Measurements from ENCODE around the gene ABHD6.
"Not testable (repeated sequence)": the region's sequence is repeated elsewhere in the genome, so short reads cannot be mapped to it uniquely, and the experiment has no call there.

Gene ABHD6

GRCh38 chr3:58237238-58237940, at the start of gene ABHD6:
TSS of gene ABHD6 (plus strand) at chr3:58237792. CDS start at chr3:58256587, 18,795 bp downstream.
- peak; percentile 73 for DNase-seq (ENCODE audit: low spot score)

- no peak for DNase-seq (ENCODE audit: low spot score)
Measured at GRCh38 chr3:58188173-58188564, 49.4 kb upstream of the ABHD6 start.

- DNase-seq (ENCODE audit: low spot score), result no peak
Measured at GRCh38 chr3:58188921-58189451, 48.6 kb upstream of the ABHD6 start.

DNA sequence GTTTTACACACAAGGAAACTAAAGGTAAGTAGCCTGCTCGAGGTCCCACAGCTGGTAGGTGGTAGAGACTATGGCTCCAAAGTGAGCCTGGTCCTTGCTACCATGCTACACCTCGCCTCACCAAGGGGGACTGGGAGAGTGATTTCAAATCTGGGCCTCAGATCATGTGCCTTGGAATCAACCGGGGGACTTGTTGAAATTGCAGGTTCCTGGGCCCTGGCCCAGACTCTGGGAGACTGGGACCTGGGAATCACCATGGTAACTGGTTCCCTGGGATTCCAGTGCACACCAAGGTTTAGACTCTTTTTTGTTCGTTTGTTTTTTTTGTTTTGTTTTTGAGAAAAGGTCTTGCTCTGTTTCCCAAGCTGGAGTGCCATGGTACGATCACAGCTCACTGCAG, 47.9 kb upstream of the ABHD6 start:
- no peak for DNase-seq (ENCODE audit: low spot score)

DNA sequence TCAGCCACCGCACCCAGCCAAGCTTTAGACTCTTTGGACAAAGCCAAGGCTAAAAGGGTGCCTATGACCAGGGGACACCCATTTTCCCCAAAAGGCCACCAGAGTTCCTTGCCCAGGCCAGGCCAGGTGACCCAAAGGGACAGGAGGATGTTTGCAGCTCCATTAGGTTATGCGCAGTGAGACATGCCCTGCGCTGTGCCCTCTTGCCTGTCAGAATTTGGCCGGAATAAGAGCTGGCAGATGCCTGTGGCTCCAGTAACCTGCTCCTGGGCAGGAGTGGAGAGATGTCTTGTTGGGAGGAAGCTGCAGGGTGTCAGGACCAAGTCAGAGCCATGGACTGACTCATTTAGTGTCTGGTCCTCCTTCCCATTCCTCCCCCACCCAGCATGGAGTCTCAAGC, 47.3 kb upstream of the ABHD6 start:
- DNase-seq (ENCODE audit: low spot score), result no peak

- no peak for DNase-seq (ENCODE audit: low spot score)
Measured at GRCh38 chr3:58190882-58191281, 46.7 kb upstream of the ABHD6 start.

DNA sequence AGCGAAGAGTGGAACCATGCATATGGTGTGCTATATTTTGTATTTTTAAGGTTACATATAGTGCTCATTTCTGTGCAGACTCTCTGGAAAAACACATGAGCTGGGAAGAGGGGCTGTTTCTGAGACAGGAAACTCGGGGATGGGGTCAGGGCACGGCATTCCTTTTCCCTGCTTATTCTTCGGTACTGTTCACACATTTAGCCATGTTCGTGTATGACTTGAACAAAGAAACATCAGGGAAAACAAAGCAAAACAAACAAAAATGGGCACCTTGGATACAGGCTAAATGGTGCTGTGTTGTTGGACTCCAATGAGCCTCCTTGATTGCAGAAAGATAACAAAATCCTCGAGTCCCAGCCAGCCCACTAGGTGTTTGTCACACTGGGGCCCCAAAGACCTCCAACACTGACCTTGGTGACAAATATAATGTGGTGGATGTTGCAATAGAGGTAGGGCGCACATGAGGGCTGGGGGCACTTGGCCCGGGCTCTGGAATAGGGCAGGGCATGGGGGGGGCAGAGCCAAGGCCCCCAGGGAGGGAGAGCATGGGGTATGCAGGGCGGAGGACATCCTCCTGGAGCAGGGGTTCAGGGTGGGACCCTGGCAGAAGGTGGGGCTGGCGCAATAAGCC, 46.1 kb upstream of the ABHD6 start:
- no peak for DNase-seq (ENCODE audit: low spot score)

- no peak for DNase-seq (ENCODE audit: low spot score)
Measured at GRCh38 chr3:58192069-58192468, 45.5 kb upstream of the ABHD6 start.

DNA sequence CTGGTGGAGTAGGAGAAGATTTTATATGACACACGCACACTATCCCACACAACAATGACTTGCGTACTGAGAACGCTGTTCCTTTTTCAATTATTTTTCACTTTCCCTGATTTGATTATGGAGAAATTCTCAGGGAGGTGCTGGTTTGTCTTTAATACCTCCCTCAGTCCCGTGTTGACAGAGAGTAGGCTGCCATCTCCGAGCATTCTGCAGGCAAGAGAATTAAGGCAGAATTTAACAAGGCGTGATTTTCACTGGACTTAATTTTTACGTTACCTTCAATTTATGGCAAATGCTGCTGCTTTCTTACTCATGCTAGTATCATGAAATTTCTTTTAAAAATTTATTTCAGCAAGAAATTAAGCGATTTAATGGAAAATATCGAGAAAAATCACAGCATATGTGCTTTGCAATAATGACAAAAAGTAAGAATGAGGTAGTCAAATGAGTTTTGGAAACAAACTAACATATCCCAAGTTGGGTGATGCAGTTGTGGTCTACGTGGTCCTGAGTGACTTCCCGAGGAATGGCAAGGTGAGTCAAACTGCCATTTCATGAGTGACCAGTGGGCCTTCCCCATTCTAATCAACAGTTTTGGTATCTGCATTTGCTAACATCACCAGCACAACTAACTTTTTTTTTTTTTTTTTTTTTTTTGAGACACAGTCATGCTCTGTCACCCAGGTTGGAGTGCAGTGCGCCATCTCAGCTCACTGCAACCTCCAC, 43.7 kb upstream of the ABHD6 start:
- no peak for DNase-seq (ENCODE audit: low spot score)

GRCh38 chr3:58197588-58197987, 40.0 kb upstream of the ABHD6 start:
- DNase-seq (ENCODE audit: low spot score), result no peak

DNA sequence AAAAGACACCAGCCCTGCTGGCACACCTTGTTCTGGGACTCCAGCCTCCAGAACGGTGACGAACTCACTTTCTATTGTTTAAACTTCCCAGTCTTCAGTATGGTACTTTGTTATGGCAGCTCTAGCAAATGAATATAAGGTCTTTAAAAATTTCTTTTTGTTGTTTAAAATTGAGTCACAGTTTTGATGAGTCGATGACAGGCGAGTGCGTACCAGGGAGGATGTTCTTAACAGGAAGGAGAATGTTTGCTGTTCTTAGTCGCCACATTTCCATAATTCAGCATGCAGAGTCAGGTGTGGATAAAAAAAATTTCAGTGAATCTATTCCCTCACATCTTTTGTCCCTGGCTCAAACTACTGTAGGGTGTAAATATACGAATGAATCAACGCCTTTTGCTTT, 39.2 kb upstream of the ABHD6 start:
- DNase-seq (ENCODE audit: low spot score), result no peak

- no peak for DNase-seq (ENCODE audit: low spot score)
Measured at GRCh38 chr3:58198804-58199203, 38.8 kb upstream of the ABHD6 start.

DNA sequence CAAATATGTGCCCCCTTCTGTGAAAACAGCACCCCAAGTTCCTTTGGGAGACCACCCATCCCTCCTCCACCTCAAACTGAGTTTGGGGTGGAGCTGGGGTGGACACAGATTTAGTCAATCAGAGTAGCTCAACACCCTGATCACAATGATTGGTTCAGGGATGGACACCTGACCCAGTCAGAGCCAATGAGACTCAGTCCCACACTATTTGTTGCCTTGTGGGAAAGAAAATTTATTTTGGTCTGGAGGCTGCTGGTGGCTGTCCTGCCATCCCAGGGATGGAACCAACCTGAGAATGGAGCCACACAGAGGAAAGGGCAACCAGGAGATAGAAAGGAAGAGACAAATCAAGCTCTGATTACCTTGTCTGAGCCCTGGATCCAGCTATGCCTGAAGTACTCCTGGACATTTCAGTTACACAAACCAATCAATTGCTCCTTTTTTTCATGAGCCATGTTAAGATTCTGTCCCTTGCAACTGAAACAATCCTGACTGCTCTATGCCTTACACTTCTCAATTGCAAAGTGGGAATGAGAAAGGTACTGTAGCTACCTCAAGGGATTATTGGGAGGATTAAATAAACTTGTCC, 37.4 kb upstream of the ABHD6 start:
- DNase-seq (ENCODE audit: low spot score), result no peak

DNA sequence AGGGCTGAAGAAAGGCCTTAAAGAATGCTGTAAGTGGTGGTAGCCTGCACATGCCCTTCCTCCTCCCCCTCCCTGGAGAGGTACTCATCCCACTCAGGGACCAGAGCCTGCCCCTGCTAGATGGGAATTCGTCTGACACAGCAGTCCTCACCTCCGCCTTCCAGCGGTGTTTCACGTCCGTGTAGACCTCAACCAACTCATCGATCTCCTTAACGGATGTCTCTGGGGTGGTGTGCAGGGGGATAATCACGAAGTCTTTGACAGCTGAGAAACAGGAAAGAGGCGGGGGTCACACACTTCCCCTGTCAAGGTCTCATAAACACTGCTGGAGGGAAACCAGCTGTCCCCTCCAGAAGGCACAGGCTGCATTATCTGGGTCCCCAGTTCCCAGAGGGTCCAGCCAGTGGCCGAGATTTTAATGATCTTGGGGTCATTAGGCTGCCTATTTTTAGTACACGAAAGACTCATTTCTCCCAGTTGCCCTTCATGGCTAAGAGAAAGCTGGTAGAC, 36.7 kb upstream of the ABHD6 start:
- DNase-seq (ENCODE audit: low spot score), result no peak

GRCh38 chr3:58201451-58201850, 36.1 kb upstream of the ABHD6 start:
- DNase-seq (ENCODE audit: low spot score), result not testable (repeated sequence)

GRCh38 chr3:58202917-58203360, 34.7 kb upstream of the ABHD6 start:
- DNase-seq (ENCODE audit: low spot score), result no peak

DNA sequence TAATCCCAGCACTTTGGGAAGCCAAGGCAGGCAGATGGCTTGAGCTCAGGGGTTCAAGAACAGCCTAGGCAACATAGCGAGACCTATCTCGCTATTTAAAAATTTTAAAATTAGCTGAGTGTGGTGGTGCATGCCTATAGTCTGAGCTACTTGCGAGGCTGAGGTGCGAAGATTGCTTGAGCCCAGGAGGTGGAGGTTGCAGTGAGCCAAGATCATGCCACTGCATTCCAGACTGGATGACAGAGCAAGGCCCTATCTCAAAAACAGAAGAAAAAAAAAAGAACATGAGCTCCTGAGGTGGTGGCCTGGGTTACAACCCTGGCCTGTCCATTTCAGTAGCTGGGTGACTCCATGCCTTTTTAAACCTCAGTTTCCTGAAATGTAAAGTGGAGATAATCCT, 34.1 kb upstream of the ABHD6 start:
- DNase-seq (ENCODE audit: low spot score), result no peak

GRCh38 chr3:58204720-58205119, 32.9 kb upstream of the ABHD6 start:
- DNase-seq (ENCODE audit: low spot score), result no peak

DNA sequence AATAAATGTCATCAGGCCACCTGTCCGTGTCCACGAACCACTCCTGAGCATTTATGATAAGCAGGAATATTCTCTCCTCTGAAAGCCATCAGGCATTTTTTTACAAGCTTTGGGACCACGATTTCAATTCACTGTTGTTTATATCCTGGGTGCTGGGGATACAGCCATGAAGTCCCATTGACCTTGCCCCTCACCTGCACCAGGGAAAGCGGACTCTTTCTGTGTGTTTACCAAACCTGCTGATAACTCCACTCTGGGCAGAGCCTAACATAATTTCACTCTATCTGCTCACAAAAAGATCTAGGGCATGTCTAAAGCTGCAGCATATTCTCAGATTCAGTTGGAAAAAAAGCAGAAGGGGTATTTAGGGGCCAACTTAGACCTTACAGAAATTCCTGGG, 31.6 kb upstream of the ABHD6 start:
- DNase-seq (ENCODE audit: low spot score), result no peak

DNA sequence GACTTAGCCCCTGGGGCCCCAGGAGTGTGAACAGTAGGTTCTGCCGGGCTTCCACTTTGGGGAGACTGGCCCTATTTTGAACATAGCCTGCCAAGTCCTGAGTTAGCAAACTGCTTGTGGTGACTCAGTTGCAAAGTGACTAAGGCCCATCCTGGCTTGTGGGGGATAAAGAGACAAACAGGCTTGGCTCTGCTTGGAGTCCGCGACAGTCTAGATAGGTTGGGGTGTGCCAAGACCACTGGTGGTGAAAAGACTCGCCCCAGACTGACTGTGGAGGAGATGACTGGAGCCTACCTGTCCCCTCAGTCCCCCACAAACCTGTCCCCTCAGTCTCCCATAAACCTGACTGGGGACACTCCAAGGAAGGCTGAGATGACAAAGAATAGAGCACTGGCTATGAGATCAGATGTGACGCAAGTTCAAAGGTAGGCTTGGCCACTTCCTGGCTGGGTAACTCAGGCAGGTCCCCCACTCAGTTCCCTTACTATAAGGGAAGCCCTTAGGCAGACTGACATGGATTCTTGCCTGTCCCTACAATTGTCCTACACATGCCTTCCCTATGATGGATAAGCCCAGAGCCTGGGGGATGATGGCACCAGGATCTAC, 31.1 kb upstream of the ABHD6 start:
- DNase-seq (ENCODE audit: low spot score), result no peak

GRCh38 chr3:58207954-58208353, 29.6 kb upstream of the ABHD6 start:
- no peak for DNase-seq (ENCODE audit: low spot score)

DNA sequence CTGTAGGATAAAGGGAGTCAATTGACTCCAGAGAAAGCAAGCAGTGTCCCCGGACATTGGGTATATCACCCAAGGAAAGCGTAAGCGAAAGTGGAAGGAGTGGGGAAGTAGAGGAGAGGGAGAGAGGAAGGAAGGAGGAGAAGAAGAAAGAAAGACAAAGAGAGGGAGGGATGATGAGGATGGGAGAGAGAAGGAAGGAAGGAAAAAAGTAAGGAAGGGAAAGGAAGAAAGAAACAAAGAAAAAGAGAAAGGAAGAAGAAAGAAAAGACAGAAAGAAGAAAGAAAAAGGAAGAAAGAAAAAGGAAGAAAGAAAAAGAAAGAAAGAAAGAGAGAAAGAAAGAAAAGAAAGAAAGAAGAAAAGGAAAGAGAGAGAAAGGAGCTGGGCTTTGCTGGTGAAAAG, 27.7 kb upstream of the ABHD6 start:
- DNase-seq (ENCODE audit: low spot score), result no peak

All from LoVo (cell line).